ENCODE data around the gene NEUROG1. TPM values are rescaled to one million over a fixed set of nuclear protein-coding genes. Genes with fewer than 3 reads are reported as not detected.

Gene NEUROG1
- total and polyA plus RNA-seq, 2 of the 13 experiments (the other 11 are each of a cell fraction or from before 2014, with no cell fraction given), result not detected

DNA sequence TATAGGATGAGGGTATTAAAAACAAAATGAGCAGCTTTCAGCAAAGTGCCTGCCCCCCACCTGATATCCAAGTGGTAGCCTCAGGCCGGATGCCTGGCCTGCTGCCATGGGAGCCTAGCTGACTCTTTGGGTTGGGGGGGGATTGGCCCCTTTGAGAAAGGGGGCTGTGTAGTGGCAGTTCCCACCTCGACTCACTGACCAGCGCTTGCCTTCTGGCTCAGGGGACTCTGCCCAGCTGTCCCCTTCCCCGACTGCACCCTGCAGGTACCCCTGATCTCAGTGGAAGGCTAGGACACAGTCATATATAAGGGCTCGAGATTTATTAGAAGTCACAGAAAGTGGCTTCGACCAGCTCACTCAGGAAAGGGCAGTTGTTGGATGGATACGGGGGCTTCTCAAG, 1.5 kb upstream of the NEUROG1 start (continued):
- no peak for TF ChIP-seq STAT6 (CRISPR knock-in tag; IDR thresholded peaks at IDR 0.05; ENCODE audit: borderline replicate concordance)
- no peak for TF ChIP-seq ZNF563 (CRISPR knock-in tag; IDR thresholded peaks at IDR 0.05)
- no peak for TF ChIP-seq MIER2 (CRISPR knock-in tag; IDR thresholded peaks at IDR 0.05)

DNA sequence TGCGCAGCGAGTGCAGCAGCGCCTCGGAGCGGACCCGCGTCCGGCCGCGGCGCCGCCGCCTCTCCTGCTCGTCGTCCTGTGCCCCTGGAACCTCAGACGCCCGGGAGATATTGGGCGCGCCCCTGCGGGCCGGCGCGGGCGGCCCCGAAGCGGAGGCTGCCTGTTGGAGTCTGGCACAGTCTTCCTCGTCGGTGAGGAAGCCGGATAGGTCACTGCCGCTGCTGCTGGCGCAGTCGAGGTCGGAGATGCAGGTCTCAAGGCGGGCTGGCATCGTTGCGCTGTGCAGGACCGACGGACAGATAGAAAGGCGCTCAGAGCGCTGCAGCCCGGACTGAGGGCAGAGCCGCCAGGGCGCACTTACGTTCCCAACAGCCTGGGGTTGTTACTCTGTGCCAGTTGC, 344 bp downstream of the NEUROG1 start:
- Histone ChIP-seq H3K4me3 (replicated peaks in 1 of 3; ENCODE audit: insufficient read depth in 1 of 3, low read depth in 2 of 3, low read length in 3 of 3) (peak overlapping the region in 1 of 3 experiments; percentile 33; a peak in 1 of 6 replicates), H3K9ac (ENCODE audit: insufficient read depth, low read depth, low read length) (no peak overlapping the region), H4K20me1 (ENCODE audit: insufficient read depth, low read length) (no peaks in the 10 kb centered on the region), H3K9me3 (ENCODE audit: low read length) (no peaks in the 10 kb centered on the region), H3K27ac (ENCODE audit: extremely low read length, insufficient read depth, low read length) (no peak overlapping the region), H3K79me2 (ENCODE audit: insufficient read depth, low read length) (no peaks in the 10 kb centered on the region), H3K27me3 (ENCODE audit: control insufficient read depth in 1 of 2, insufficient read depth in 2 of 2, low read length in 2 of 2) (peaks cover 6 to 46% of the 10 kb centered on the region in 2 experiments; a peak in 4 of 5 replicates), H3K4me1 (ENCODE audit: insufficient read depth, low read length) (no peaks in the 10 kb centered on the region), H3K36me3 (replicated peaks in 1 of 2; ENCODE audit: control insufficient read depth in 1 of 2, insufficient read depth in 2 of 2, low read length in 2 of 2) (no peaks in the 10 kb centered on the region), H3K4me2 (ENCODE audit: low read depth, low read length) (peak overlapping the region; percentile 39), H2AFZ (ENCODE audit: low read length) (no peak overlapping the region)
- TF ChIP-seq JUND (CRISPR knock-in tag; IDR thresholded peaks at IDR 0.05) (no peak), TCF7 (IDR thresholded peaks at IDR 0.05; ENCODE audit: low read depth) (no peak), MTF2 (CRISPR knock-in tag; IDR thresholded peaks at IDR 0.05; ENCODE audit: borderline replicate concordance) (0 out of 2 replicates have a peak, but pooled peaks have one; percentile 3), CERS6 (CRISPR knock-in tag; IDR thresholded peaks at IDR 0.05) (no peak), ZFAT (CRISPR knock-in tag; conservative IDR thresholded peaks at IDR 0.05) (no peak), ZNF614 (CRISPR knock-in tag; IDR thresholded peaks at IDR 0.05; ENCODE audit: borderline replicate concordance) (no peak), ZNF800 (CRISPR knock-in tag; IDR thresholded peaks at IDR 0.05) (peak; percentile 20; the same call in 1 of the 2 replicates), ZNF431 (CRISPR knock-in tag; IDR thresholded peaks at IDR 0.05; ENCODE audit: borderline replicate concordance, low read depth) (no peak), EZH2 (conservative IDR thresholded peaks at IDR 0.05; ENCODE audit: low read depth, low read length) (peak; percentile 89), FOXK2 (IDR thresholded peaks at IDR 0.05) (no peak), ZNF275 (CRISPR knock-in tag; IDR thresholded peaks at IDR 0.05; ENCODE audit: borderline replicate concordance) (no peak), ZNF674 (CRISPR knock-in tag; IDR thresholded peaks at IDR 0.05; ENCODE audit: low read depth) (no peak)
- TF ChIP-seq, protein P1, sequence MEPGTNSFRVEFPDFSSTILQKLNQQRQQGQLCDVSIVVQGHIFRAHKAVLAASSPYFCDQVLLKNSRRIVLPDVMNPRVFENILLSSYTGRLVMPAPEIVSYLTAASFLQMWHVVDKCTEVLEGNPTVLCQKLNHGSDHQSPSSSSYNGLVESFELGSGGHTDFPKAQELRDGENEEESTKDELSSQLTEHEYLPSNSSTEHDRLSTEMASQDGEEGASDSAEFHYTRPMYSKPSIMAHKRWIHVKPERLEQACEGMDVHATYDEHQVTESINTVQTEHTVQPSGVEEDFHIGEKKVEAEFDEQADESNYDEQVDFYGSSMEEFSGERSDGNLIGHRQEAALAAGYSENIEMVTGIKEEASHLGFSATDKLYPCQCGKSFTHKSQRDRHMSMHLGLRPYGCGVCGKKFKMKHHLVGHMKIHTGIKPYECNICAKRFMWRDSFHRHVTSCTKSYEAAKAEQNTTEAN (CRISPR knock-in tag; conservative IDR thresholded peaks at IDR 0.05), result no peak
- ATAC-seq, result peak; percentile 64
- WGBS (ENCODE audit: low lambda C conversion rate), result 44% methylated on average over 16 of the region's 44 CpGs
- ChIA-PET POLR2A (no interaction called here), CTCF (ENCODE audit: low intra/inter-chr PET ratio, low total read pairs) (no interaction called here)
- no peak for DNase-seq (ENCODE audit: low spot score)
- intact Hi-C loops (cut with micrococcal nuclease; ENCODE audit: unreplicated experiment) (no loop called here), in situ Hi-C loops (cut with HindIII; ENCODE audit: extremely low pct_ligation_motif_present, low pct_unique_long_range_greater_than_20kb) (no loop called here)
- no TSS peak for BruUV-seq (replicated peaks)
- FAIRE-seq, result no peak
